Endothelial cell of umbilical vein (primary cell): Measurements from ENCODE around the gene GALR3. TPM values are rescaled to one million over a fixed set of nuclear protein-coding genes. Genes with fewer than 3 reads are reported as not detected.

ENCODE experiments used
- BruUV-seq: library from RNA; stranded (reverse); fragments of 400-500 nt; replicated peaks from 2 replicates; lab custom pipeline; 2021; lab: Mats Ljungman, UMichigan
- CTCF ChIA-PET: fragments of 300-600, 350-600 bp; sonication (Branson Sonifier 250); formaldehyde crosslinking; loops from one replicate; lab custom pipeline; 2021; ENCODE audit warnings: antibody characterized with exemption, inconsistent platforms; lab: Charles Lee
- POLR2A ChIA-PET: fragments of 300-600, 350-600 bp; sonication (Branson Sonifier 250); formaldehyde crosslinking; loops from one replicate; lab custom pipeline; 2021; ENCODE audit warnings: antibody characterized with exemption, inconsistent platforms; lab: Charles Lee
- DNase-seq: peaks from one replicate; pipeline ENCODE4 v3.0.0-alpha.2; 2011; ENCODE audit warnings: low read depth, low spot score
- FAIRE-seq: peaks from 2 replicates; lab custom pipeline; 2011; peaks lifted over from hg19 to GRCh38; lab: Jason Lieb, UNC
- H2AFZ ChIP-seq: 2 replicates; pipeline ENCODE4 v1.6.0; 2012; ENCODE audit warnings: low read depth, low read length, control low read depth, inconsistent platforms
- H3K27ac ChIP-seq: 2 replicates; pipeline ENCODE4 v1.5.1; 2011; ENCODE audit warnings: low read depth, mild to moderate bottlenecking, control low read depth, low read length, moderate library complexity; ENCODE audit not compliant: insufficient read depth
- H3K27me3 ChIP-seq, 2 experiments: 2 replicates each; pipeline versions ENCODE4 v1.6.0 to v1.6.1; 2011; ENCODE audit warnings: low read length in 2 of 2, mixed read lengths in 1 of 2; ENCODE audit not compliant: control insufficient read depth in 2 of 2, insufficient read depth in 2 of 2
- H3K36me3 ChIP-seq, 2 experiments: 2 replicates in 1 of 2; 3 replicates in 1 of 2; pipeline ENCODE4 v1.5.1; 2011; ENCODE audit warnings: low read length in 2 of 2, mild to moderate bottlenecking in 1 of 2, moderate library complexity in 1 of 2; ENCODE audit not compliant: control insufficient read depth in 2 of 2, insufficient read depth in 2 of 2; ENCODE audit errors: extremely low read depth in 1 of 2
- H3K4me1 ChIP-seq: 3 replicates; pipeline ENCODE4 v1.5.1; 2011; ENCODE audit warnings: mild to moderate bottlenecking, low read length; ENCODE audit not compliant: control insufficient read depth, insufficient read depth; ENCODE audit errors: extremely low read depth
- H3K4me2 ChIP-seq: 2 replicates; pipeline ENCODE4 v1.6.1; 2011; ENCODE audit warnings: low read length, control low read depth, mixed read lengths; ENCODE audit not compliant: insufficient read depth
- H3K4me3 ChIP-seq, 3 experiments: fragments of 200-600 bp in 1 of 3; sonication (generic), shearing (Covaris generic) in 1 of 3; replicated peaks in 1 of 3; 2 replicates each; pipeline ENCODE4 v1.5.1; 2011 to 2016; ENCODE audit warnings: control low read depth in 3 of 3, low read length in 3 of 3, mild to moderate bottlenecking in 2 of 3, inconsistent platforms in 1 of 3, low read depth in 1 of 3, moderate library complexity in 1 of 3; ENCODE audit not compliant: insufficient read depth in 1 of 3
- H3K79me2 ChIP-seq: 2 replicates; pipeline ENCODE4 v1.6.0; 2012; ENCODE audit warnings: low read length, inconsistent platforms; ENCODE audit not compliant: control insufficient read depth, insufficient read depth
- H3K9ac ChIP-seq: replicated peaks from 2 replicates; pipeline ENCODE3; 2011; ENCODE audit warnings: low read length, control low read depth; ENCODE audit not compliant: insufficient read depth; ENCODE audit errors: extremely low read depth
- H3K9me1 ChIP-seq: replicated peaks from 3 replicates; pipeline ENCODE4 v1.6.0; 2011; ENCODE audit warnings: mild to moderate bottlenecking, low read length; ENCODE audit not compliant: control insufficient read depth, insufficient read depth; ENCODE audit errors: extremely low read depth
- H3K9me3 ChIP-seq: replicated peaks from 2 replicates; pipeline ENCODE4 v1.5.1; 2012; ENCODE audit warnings: low read length, inconsistent platforms; ENCODE audit not compliant: control insufficient read depth, insufficient read depth
- H4K20me1 ChIP-seq: replicated peaks from 2 replicates; pipeline ENCODE3; 2011; ENCODE audit warnings: mild to moderate bottlenecking, low read length; ENCODE audit not compliant: control insufficient read depth, insufficient read depth; ENCODE audit errors: extremely low read depth
- CTCF ChIP-seq, 2 donors: IDR thresholded peaks; 1 replicate in 1 of 2; 2 replicates in 1 of 2; pipeline ENCODE4 v1.5.1; 2011; ENCODE audit warnings: low read length in 2 of 2, mild to moderate bottlenecking in 2 of 2, moderate library complexity in 2 of 2, control low read depth in 1 of 2, inconsistent platforms in 1 of 2, low read depth in 1 of 2; ENCODE audit not compliant: insufficient read depth in 1 of 2; ENCODE audit errors: extremely low read depth in 1 of 2
- EZH2 ChIP-seq: IDR thresholded peaks from 2 replicates; pipeline ENCODE4 v1.6.1; 2012; ENCODE audit warnings: borderline replicate concordance, low read depth, mild to moderate bottlenecking, moderate library complexity, low read length, inconsistent platforms; ENCODE audit not compliant: severe bottlenecking
- GATA2 ChIP-seq: IDR thresholded peaks from 2 replicates; pipeline ENCODE4 v1.7.0; 2011; ENCODE audit warnings: low read depth, mild to moderate bottlenecking, moderate library complexity, mixed read lengths, low read length; ENCODE audit not compliant: insufficient read length, insufficient read depth
- MYC ChIP-seq: IDR thresholded peaks from one replicate; pipeline ENCODE4 v1.6.1; 2011; ENCODE audit warnings: mild to moderate bottlenecking, low read depth, low read length
- POLR2AphosphoS5 ChIP-seq: IDR thresholded peaks from 2 replicates; pipeline ENCODE4 v1.6.1; 2012; ENCODE audit warnings: low read depth, mild to moderate bottlenecking, control low read depth, low read length, moderate library complexity; ENCODE audit not compliant: insufficient read depth
- dilution Hi-C: fragments of 300-500 bp; cut with MboI; formaldehyde crosslinking; loops from one replicate; pipeline ENCODE4 v1.15.0; 2019; ENCODE audit warnings: low sequenced_read_pairs; ENCODE audit not compliant: extremely low pct_ligation_motif_present
- intact Hi-C: fragments of 100-400 bp; cut with micrococcal nuclease; formaldehyde crosslinking; loops from one replicate; pipeline ENCODE4 v1.10.0; 2022
- polyA plus RNA-seq, 4 experiments: library from polyadenylated mRNA; depleted of rRNA in 3 of 4; stranded (reverse) in 3 of 4; unstranded in 1 of 4; fragments of >200 nt; gene quantifications; 2 replicates each; pipeline versions ENCODE4 v1.2.1 to v1.2.3, GENCODE V29; 2011 to 2012; ENCODE audit warnings: missing spikeins in 1 of 4
- total RNA-seq: library from RNA; stranded (reverse); gene quantifications from 2 replicates; pipeline ENCODE4 v1.2.3, GENCODE V29; 2021
- TF ChIP-seq, protein P1 (sequence below): IDR thresholded peaks from 2 replicates; pipeline ENCODE4 v1.6.1; 2011; ENCODE audit not compliant: insufficient read depth, insufficient read length

GALR3 gene
- total and polyA plus RNA-seq, 2 donors (not counting 3 experiments of a cell fraction or from before 2014, with no cell fraction given): not detected

- H3K9ac ChIP-seq: no peak overlapping the region
- no peak overlapping the region for H3K4me3 ChIP-seq
- no TSS peak for BruUV-seq
- H3K79me2 ChIP-seq: peaks cover 63% of the 10 kb centered on the region
- no peak overlapping the region for H3K27ac ChIP-seq
- peaks cover 15% of the 10 kb centered on the region for H3K4me1 ChIP-seq
- ChIA-PET CTCF (interaction anchor here (5.0 kb wide), 1 partner anchor 9 kb away, joined by 35 read pairs; no protein-coding TSS in a partner anchor), POLR2A (interaction anchor here (1.1 kb wide), 1 partner anchor 8 kb away, joined by 3 read pairs; no protein-coding TSS in a partner anchor)
- H3K36me3 ChIP-seq: peaks cover 28 to 38% of the 10 kb centered on the region in 2 experiments
- H3K27me3 ChIP-seq: no peaks in the 10 kb centered on the region
- H3K9me1 ChIP-seq: no peaks in the 10 kb centered on the region
- H3K9me3 ChIP-seq: no peaks in the 10 kb centered on the region
- dilution Hi-C loops: no loop called here
- no peak overlapping the region for H2AFZ ChIP-seq
- H4K20me1 ChIP-seq: peaks cover 10% of the 10 kb centered on the region
- no peak overlapping the region for H3K4me2 ChIP-seq
- FAIRE-seq (no peak), DNase-seq (no peak)
- TF ChIP-seq EZH2 (no peak), POLR2AphosphoS5 (no peak), CTCF (IDR thresholded peaks at IDR 0.05; ENCODE audit: extremely low read depth in 1 of 2, insufficient read depth in 1 of 2, low read depth in 1 of 2, low read length in 2 of 2) (no peak), GATA2 (no peak), MYC (no peak)
- TF ChIP-seq, protein P1, sequence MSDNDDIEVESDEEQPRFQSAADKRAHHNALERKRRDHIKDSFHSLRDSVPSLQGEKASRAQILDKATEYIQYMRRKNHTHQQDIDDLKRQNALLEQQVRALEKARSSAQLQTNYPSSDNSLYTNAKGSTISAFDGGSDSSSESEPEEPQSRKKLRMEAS: no peak
- intact Hi-C loops: no loop called here
These were observed 31.8 kb downstream of the GALR3 start for GRCh38 chr22:37854946-37855345.
